HG02759 (cell line): ENCODE data around the gene RAB9B.

Experiments
- ATAC-seq: cut with Tn5 transposase; IDR thresholded peaks from one replicate; pipeline ENCODE4 v1.9.1; 2021; ENCODE audit warnings: mild to moderate bottlenecking, moderate library complexity; ENCODE audit not compliant: unreplicated experiment

The RAB9B gene

GRCh38 chrX:103773445-103773844 lies 58.6 kb downstream of the RAB9B start:
- no peak for ATAC-seq
